ENCODE data around the gene RFX8.

DNA sequence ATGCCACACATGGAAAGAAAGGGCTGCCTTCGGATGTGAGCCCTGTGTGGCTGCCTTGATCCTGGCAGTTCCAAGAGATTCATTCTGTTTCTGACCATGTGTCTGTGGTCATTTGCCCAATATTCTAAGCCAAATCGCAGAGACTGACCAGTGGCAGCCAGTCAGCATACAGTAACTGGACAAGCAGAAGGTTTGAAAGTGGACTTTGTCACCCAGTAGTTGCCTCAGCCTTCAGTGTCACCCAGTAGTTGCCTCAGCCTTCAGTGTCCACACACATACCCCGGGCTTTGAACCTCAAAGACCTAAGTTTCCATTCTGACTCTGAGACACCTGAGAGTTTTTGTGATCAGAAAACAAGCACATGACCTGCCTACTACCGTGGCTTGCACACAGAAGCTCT is 5.0 kb downstream of the RFX8 start:
- TF ChIP-seq POLR2AphosphoS5 (IDR thresholded peaks at IDR 0.05; ENCODE audit: insufficient read depth, low read depth, low read length), result no peak
- TF ChIP-seq CTCF (IDR thresholded peaks at IDR 0.05; ENCODE audit: extremely low read depth in 1 of 2, insufficient read depth in 1 of 2, low read depth in 1 of 2, low read length in 2 of 2), result no peak
- no peak for TF ChIP-seq EZH2 (IDR thresholded peaks at IDR 0.05; ENCODE audit: borderline replicate concordance, low read depth, low read length, severe bottlenecking)
- no peak for TF ChIP-seq POLR2A (IDR thresholded peaks at IDR 0.05; ENCODE audit: low read depth, low read length)
- TF ChIP-seq MYC (IDR thresholded peaks at IDR 0.05; ENCODE audit: low read depth, low read length), result no peak

Data from endothelial cell of umbilical vein (primary cell).